ENCODE measurements around the gene CPNE1. TPM values are rescaled to one million over a fixed set of nuclear protein-coding genes. Genes with fewer than 3 reads are reported as not detected.
"Not testable (repeated sequence)": the region's sequence is repeated elsewhere in the genome, so short reads cannot be mapped to it uniquely, and the experiment has no call there.

The CPNE1 gene
- total RNA-seq, 1 donor from 2014 or later, result 142 TPM

DNA sequence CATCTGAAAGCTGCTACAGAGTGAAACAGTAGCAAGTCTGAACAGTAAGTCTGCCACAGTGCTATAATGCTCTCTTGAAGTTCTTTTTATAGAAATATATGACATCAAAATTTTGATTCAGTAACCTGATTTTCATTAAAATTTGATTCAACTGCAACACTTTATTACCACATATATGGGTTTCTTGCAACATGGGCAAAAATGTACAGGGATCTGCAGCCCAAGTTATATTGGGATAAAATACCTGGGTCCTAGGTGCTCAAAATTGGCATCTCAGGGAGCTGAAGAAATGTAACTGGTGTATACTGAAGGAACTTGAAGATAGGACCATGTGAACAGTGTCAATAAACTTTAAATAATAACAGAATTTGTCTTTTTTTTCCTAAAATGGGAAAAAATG is 45.3 kb upstream of the CPNE1 start:
- peak overlapping the region; percentile 27 for H3K27ac Mint-ChIP-seq (ENCODE audit: unreplicated experiment)
- peaks cover 18% of the 10 kb centered on the region for H3K4me1 Mint-ChIP-seq (ENCODE audit: low read depth)
- H3K9me3 Mint-ChIP-seq (ENCODE audit: low read depth), result no peaks in the 10 kb centered on the region
- DNase-seq (ENCODE audit: low spot score), result no peak
- H3K27me3 Mint-ChIP-seq (ENCODE audit: low read depth), result no peaks in the 10 kb centered on the region
- H3K36me3 Mint-ChIP-seq (ENCODE audit: low read depth), result peaks cover 43% of the 10 kb centered on the region
- TF ChIP-seq, protein P1, sequence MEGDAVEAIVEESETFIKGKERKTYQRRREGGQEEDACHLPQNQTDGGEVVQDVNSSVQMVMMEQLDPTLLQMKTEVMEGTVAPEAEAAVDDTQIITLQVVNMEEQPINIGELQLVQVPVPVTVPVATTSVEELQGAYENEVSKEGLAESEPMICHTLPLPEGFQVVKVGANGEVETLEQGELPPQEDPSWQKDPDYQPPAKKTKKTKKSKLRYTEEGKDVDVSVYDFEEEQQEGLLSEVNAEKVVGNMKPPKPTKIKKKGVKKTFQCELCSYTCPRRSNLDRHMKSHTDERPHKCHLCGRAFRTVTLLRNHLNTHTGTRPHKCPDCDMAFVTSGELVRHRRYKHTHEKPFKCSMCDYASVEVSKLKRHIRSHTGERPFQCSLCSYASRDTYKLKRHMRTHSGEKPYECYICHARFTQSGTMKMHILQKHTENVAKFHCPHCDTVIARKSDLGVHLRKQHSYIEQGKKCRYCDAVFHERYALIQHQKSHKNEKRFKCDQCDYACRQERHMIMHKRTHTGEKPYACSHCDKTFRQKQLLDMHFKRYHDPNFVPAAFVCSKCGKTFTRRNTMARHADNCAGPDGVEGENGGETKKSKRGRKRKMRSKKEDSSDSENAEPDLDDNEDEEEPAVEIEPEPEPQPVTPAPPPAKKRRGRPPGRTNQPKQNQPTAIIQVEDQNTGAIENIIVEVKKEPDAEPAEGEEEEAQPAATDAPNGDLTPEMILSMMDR (IDR thresholded peaks at IDR 0.05), result no peak
- H3K4me3 Mint-ChIP-seq (ENCODE audit: unreplicated experiment), result no peak overlapping the region

DNA sequence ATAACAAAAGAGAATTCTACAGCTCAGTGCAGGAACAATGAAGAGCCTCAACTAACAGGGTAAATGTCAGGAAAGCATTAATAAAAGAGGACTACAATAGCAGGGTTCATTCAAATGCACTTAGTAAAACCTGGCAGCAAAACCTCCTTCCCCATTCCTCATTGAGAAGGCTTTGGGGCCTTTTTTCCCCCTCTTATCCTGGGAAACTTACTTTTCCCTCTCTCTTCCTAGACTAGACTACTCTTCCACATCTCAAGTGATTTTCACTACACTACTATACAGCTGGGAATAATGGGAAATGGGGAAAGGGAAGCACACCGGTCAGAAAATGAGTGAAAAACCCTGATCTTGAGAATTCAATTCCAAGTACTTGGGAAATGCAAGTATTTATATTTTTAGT is 44.6 kb upstream of the CPNE1 start:
- H3K36me3 Mint-ChIP-seq (ENCODE audit: low read depth), result peaks cover 47% of the 10 kb centered on the region
- H3K27ac Mint-ChIP-seq (ENCODE audit: unreplicated experiment), result peak overlapping the region; percentile 66
- no peaks in the 10 kb centered on the region for H3K27me3 Mint-ChIP-seq (ENCODE audit: low read depth)

DNA sequence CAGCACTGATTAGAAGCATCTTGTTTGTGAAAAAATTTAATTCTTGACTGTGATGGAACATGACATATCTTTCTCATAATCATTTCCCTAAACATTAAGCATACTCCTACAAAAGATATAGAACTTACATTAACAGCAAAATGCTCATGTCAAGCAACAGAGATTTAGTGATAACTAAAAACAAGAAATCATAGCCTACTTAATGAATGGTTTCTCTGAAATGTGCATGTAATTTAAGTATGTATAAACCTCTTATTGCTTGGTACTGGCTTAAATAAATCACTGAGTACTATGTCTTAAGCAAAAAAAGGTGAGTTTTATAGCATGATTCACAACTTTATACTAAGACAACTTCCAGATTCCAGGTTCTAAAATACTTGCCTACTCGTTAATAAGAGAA is 43.8 kb upstream of the CPNE1 start:
- TF ChIP-seq, protein P1 (IDR thresholded peaks at IDR 0.05), result no peak
- H3K4me3 Mint-ChIP-seq (ENCODE audit: unreplicated experiment), result no peak overlapping the region
- no peak overlapping the region for H3K27ac Mint-ChIP-seq (ENCODE audit: unreplicated experiment)
- no peaks in the 10 kb centered on the region for H3K9me3 Mint-ChIP-seq (ENCODE audit: low read depth)
- peaks cover 51% of the 10 kb centered on the region for H3K36me3 Mint-ChIP-seq (ENCODE audit: low read depth)
- no peaks in the 10 kb centered on the region for H3K27me3 Mint-ChIP-seq (ENCODE audit: low read depth)
- no peak for DNase-seq (ENCODE audit: low spot score)
- H3K4me1 Mint-ChIP-seq (ENCODE audit: low read depth), result peaks cover 22% of the 10 kb centered on the region

More for the DNA sequence above, 44.6 kb upstream of the CPNE1 start:
- TF ChIP-seq, protein P1 (IDR thresholded peaks at IDR 0.05), result no peak
- Mint-ChIP-seq H3K4me1 (ENCODE audit: low read depth) (peaks cover 18% of the 10 kb centered on the region), H3K4me3 (ENCODE audit: unreplicated experiment) (no peak overlapping the region), H3K9me3 (ENCODE audit: low read depth) (no peaks in the 10 kb centered on the region)
- DNase-seq (ENCODE audit: low spot score), result no peak

DNA sequence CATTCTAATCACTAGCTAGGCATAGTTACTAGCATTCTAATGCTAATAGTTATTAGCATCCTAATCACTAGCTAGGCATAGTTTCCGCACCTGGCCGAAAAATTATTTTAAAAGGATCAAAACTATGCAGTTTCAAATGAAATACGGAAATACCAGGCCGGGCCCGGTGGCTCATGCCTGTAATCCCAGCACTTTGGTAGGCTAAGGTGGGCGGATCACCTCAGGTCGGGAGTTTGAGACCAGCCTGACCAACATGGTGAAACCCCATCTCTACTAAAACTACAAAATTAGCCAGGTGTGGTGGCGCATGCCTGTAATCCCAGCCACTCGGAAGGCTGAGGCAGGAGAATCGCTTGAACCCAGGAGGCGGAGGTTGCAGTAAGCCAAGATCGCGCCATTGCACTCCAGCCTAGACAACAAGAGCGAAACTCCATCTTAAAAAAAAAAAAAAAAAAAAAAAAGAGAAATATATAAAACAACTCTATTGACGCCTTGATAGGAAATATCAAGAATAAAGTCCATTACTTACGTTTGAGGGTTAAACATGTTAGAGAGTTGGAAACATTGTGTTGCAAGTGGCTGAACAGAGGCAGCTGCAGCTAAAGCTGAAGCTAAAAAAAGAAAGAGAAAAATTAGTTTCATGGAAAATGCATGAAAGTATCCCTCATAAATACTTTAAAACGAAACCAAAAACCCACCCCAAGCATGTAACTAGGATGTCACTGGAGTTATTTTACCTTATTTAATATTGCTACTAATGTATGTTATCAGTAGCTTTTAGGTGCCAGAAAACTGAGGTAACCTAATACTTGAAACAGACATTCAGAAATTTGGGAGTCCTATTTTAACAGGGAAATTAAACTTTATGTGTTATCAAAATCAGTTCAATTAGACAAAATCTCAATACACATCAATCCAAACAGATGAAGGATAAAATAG is 42.2 kb upstream of the CPNE1 start:
- H3K4me1 Mint-ChIP-seq (ENCODE audit: low read depth), result peaks cover 24% of the 10 kb centered on the region
- peaks cover 53% of the 10 kb centered on the region for H3K36me3 Mint-ChIP-seq (ENCODE audit: low read depth)
- H3K27ac Mint-ChIP-seq (ENCODE audit: unreplicated experiment); H3K27me3 Mint-ChIP-seq (ENCODE audit: low read depth); DNase-seq (ENCODE audit: low spot score); H3K4me3 Mint-ChIP-seq (ENCODE audit: unreplicated experiment); H3K9me3 Mint-ChIP-seq (ENCODE audit: low read depth): not testable (repeated sequence)

- H3K27me3 Mint-ChIP-seq (ENCODE audit: low read depth); H3K9me3 Mint-ChIP-seq (ENCODE audit: low read depth); DNase-seq (ENCODE audit: low spot score); H3K4me3 Mint-ChIP-seq (ENCODE audit: unreplicated experiment); H3K27ac Mint-ChIP-seq (ENCODE audit: unreplicated experiment): not testable (repeated sequence)
- H3K4me1 Mint-ChIP-seq (ENCODE audit: low read depth), result peaks cover 23% of the 10 kb centered on the region
- H3K36me3 Mint-ChIP-seq (ENCODE audit: low read depth), result peaks cover 48% of the 10 kb centered on the region
Measured at GRCh38 chr20:35705894-35706293, 41.2 kb upstream of the CPNE1 start.

DNA sequence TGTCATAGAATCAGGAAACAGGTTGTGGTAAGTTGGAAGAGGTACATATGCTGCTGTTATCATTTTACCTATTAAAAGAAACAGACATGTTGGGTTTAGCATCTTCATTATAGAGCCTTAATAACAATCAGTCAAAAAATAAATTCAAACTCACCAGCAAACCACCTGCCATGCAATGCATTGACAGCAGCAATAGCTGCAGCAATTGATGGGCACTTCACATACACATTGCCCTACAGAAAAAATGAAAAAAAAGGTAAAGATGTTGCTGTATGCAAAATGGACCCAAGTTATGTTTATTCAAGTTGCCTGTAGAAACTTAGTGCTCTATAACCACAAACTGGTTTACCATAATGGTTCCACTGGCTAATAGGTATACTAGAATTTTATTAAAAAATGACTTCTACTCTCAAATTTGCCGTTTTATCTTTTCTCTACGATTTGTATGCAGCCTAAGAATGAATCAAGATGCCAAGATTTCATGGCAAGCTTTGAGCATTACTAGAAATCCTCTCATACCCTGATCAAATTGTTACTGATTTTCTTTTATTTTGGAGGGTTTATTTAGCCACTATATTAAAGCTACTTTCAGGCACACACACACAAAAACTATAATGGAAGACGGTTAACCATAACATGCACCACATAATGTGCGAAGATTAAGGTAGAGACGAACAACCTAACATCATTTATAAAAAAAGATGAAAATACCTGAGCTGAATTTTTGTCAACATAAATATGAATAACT is 40.0 kb upstream of the CPNE1 start:
- Mint-ChIP-seq H3K4me3 (ENCODE audit: unreplicated experiment) (no peak overlapping the region), H3K27ac (ENCODE audit: unreplicated experiment) (peak overlapping the region; percentile 1)

More for the DNA sequence above, 40.0 kb upstream of the CPNE1 start:
- TF ChIP-seq, protein P1 (IDR thresholded peaks at IDR 0.05), result no peak
- Mint-ChIP-seq H3K4me1 (ENCODE audit: low read depth) (peaks cover 31% of the 10 kb centered on the region), H3K9me3 (ENCODE audit: low read depth) (no peaks in the 10 kb centered on the region), H3K27me3 (ENCODE audit: low read depth) (no peaks in the 10 kb centered on the region), H3K36me3 (ENCODE audit: low read depth) (peaks cover 43% of the 10 kb centered on the region)
- DNase-seq (ENCODE audit: low spot score), result no peak
